HG02840 (cell line): Measurements from ENCODE around the gene DOC2A.

ENCODE experiments used
- ATAC-seq: cut with Tn5 transposase; IDR thresholded peaks from one replicate; pipeline ENCODE4 v1.9.1; 2021; ENCODE audit warnings: mild to moderate bottlenecking, moderate library complexity, moderate number of reproducible peaks; ENCODE audit not compliant: unreplicated experiment, low FRiP score

Gene DOC2A

GRCh38 chr16:29990883-29991570 is 19.8 kb downstream of the DOC2A start:
- ATAC-seq: no peak

GRCh38 chr16:29990034-29990433 is 20.8 kb downstream of the DOC2A start:
- no peak for ATAC-seq

GRCh38 chr16:29989111-29989858 is 21.5 kb downstream of the DOC2A start:
- no peak for ATAC-seq

GRCh38 chr16:29988346-29989075 is 22.3 kb downstream of the DOC2A start:
- ATAC-seq: no peak

GRCh38 chr16:29987371-29988085 is 23.3 kb downstream of the DOC2A start:
- ATAC-seq: no peak

- ATAC-seq: no peak
Measured at GRCh38 chr16:29986931-29987330, 23.9 kb downstream of the DOC2A start.

- no peak for ATAC-seq
Measured at GRCh38 chr16:29986231-29986630, 24.6 kb downstream of the DOC2A start.

- ATAC-seq: no peak
Measured at GRCh38 chr16:29985271-29985811, 25.5 kb downstream of the DOC2A start.

- ATAC-seq: no peak
Measured at GRCh38 chr16:29984764-29985147, 26.1 kb downstream of the DOC2A start.

GRCh38 chr16:29984137-29984763 is 26.6 kb downstream of the DOC2A start:
- no peak for ATAC-seq

GRCh38 chr16:29983420-29984136 is 27.2 kb downstream of the DOC2A start:
- no peak for ATAC-seq

GRCh38 chr16:29982560-29983419 is 28.0 kb downstream of the DOC2A start:
- no peak for ATAC-seq

GRCh38 chr16:29978564-29979270 is 32.1 kb downstream of the DOC2A start:
- no peak for ATAC-seq

GRCh38 chr16:29978081-29978480 is 32.7 kb downstream of the DOC2A start:
- ATAC-seq: no peak

GRCh38 chr16:29977063-29977825 is 33.6 kb downstream of the DOC2A start:
- ATAC-seq: no peak

- ATAC-seq: no peak
Measured at GRCh38 chr16:29975811-29976511, 34.9 kb downstream of the DOC2A start.

- no peak for ATAC-seq
Measured at GRCh38 chr16:29975134-29975538, 35.7 kb downstream of the DOC2A start.
